Measurements from ENCODE around the gene HAPLN1. TPM values are rescaled to one million over a fixed set of nuclear protein-coding genes. Genes with fewer than 3 reads are reported as not detected.

Gene HAPLN1
- total RNA-seq, 1 donor from 2014 or later: 5.7 TPM

GRCh38 chr5:83721953-83722901, 1.6 kb upstream of the HAPLN1 start:
- Histone ChIP-seq H4K20me1 (ENCODE audit: low read depth) (no peaks in the 10 kb centered on the region), H3K27me3 (no peaks in the 10 kb centered on the region), H2AFZ (replicated peaks) (peak overlapping the region; percentile 93), H3K4me1 (peaks cover 23% of the 10 kb centered on the region), H3K4me2 (peak overlapping the region; percentile 82), H3K36me3 (no peaks in the 10 kb centered on the region), H3K27ac (no peak overlapping the region), H3K9ac (no peak overlapping the region), H3K79me2 (ENCODE audit: low read depth) (no peaks in the 10 kb centered on the region), H3K4me3 (peak overlapping the region; percentile 66), H3K9me3 (ENCODE audit: low read depth) (no peaks in the 10 kb centered on the region), H3F3A (ENCODE audit: low read depth) (peaks cover 15% of the 10 kb centered on the region)
- DNase-seq (ENCODE audit: low spot score): peak; percentile 92
- peak overlapping the region; percentile 92 for H3K27ac Mint-ChIP-seq
- peaks cover 4% of the 10 kb centered on the region for H3K27me3 Mint-ChIP-seq (ENCODE audit: insufficient read depth, low read depth)
- H3K4me1 Mint-ChIP-seq: peaks cover 25% of the 10 kb centered on the region
- peak overlapping the region; percentile 88 for H3K4me3 Mint-ChIP-seq
- H3K36me3 Mint-ChIP-seq: no peaks in the 10 kb centered on the region
- TF ChIP-seq EZH2 (IDR thresholded peaks at IDR 0.05) (no peak), EZH2phosphoT487 (IDR thresholded peaks at IDR 0.05) (no peak), CTCF (IDR thresholded peaks at IDR 0.05) (peak; percentile 57)
- no peaks in the 10 kb centered on the region for H3K9me3 Mint-ChIP-seq

GRCh38 chr5:83718936-83719495, 1.6 kb downstream of the HAPLN1 start:
- peaks cover 15% of the 10 kb centered on the region for H3K4me1 ChIP-seq
- H4K20me1 ChIP-seq (ENCODE audit: low read depth): no peaks in the 10 kb centered on the region
- Mint-ChIP-seq H3K4me1 (peaks cover 19% of the 10 kb centered on the region), H3K4me3 (peak overlapping the region; percentile 13), H3K9me3 (no peaks in the 10 kb centered on the region), H3K36me3 (no peaks in the 10 kb centered on the region), H3K27me3 (ENCODE audit: insufficient read depth, low read depth) (peaks cover 4% of the 10 kb centered on the region), H3K27ac (no peak overlapping the region)
- no peak for TF ChIP-seq CTCF (IDR thresholded peaks at IDR 0.05)
- no peak overlapping the region for H3K4me2 ChIP-seq
- H3K79me2 ChIP-seq (ENCODE audit: low read depth): no peaks in the 10 kb centered on the region
- DNase-seq (ENCODE audit: low spot score): no peak
- no peak overlapping the region for H3K4me3 ChIP-seq
- H3K27ac ChIP-seq: no peak overlapping the region
- H3K9me3 ChIP-seq (ENCODE audit: low read depth): no peaks in the 10 kb centered on the region
- no peaks in the 10 kb centered on the region for H3K27me3 ChIP-seq
- no peaks in the 10 kb centered on the region for H3K36me3 ChIP-seq
- H3F3A ChIP-seq (ENCODE audit: low read depth): peaks cover 19% of the 10 kb centered on the region
- H3K9ac ChIP-seq: no peak overlapping the region
- no peak overlapping the region for H2AFZ ChIP-seq (replicated peaks)

GRCh38 chr5:83718195-83718825, 2.3 kb downstream of the HAPLN1 start:
- Histone ChIP-seq H3K36me3 (no peaks in the 10 kb centered on the region), H3K9ac (no peak overlapping the region), H3K27ac (no peak overlapping the region), H3F3A (ENCODE audit: low read depth) (peaks cover 19% of the 10 kb centered on the region), H4K20me1 (ENCODE audit: low read depth) (no peaks in the 10 kb centered on the region), H3K4me3 (no peak overlapping the region), H3K4me2 (no peak overlapping the region), H2AFZ (replicated peaks) (no peak overlapping the region), H3K4me1 (peaks cover 13% of the 10 kb centered on the region), H3K27me3 (no peaks in the 10 kb centered on the region), H3K9me3 (ENCODE audit: low read depth) (no peaks in the 10 kb centered on the region), H3K79me2 (ENCODE audit: low read depth) (no peaks in the 10 kb centered on the region)
- DNase-seq (ENCODE audit: low spot score): peak; percentile 82
- H3K27me3 Mint-ChIP-seq (ENCODE audit: insufficient read depth, low read depth): peaks cover 4% of the 10 kb centered on the region
- H3K9me3 Mint-ChIP-seq: no peaks in the 10 kb centered on the region
- TF ChIP-seq EZH2phosphoT487 (IDR thresholded peaks at IDR 0.05): no peak
- TF ChIP-seq CTCF (IDR thresholded peaks at IDR 0.05): peak; percentile 91
- peaks cover 16% of the 10 kb centered on the region for H3K4me1 Mint-ChIP-seq
- H3K27ac Mint-ChIP-seq: no peak overlapping the region
- H3K36me3 Mint-ChIP-seq: no peaks in the 10 kb centered on the region
- H3K4me3 Mint-ChIP-seq: no peak overlapping the region

All from neural progenitor cell (in vitro differentiated cells).